Neural crest cell (in vitro differentiated cells): ENCODE results near the gene TYK2. TPM values are rescaled to one million over a fixed set of nuclear protein-coding genes. Genes with fewer than 3 reads are reported as not detected.
"Not testable (repeated sequence)": the region's sequence is repeated elsewhere in the genome, so short reads cannot be mapped to it uniquely, and the experiment has no call there.

Source experiments
- DNase-seq: peaks from one replicate; pipeline ENCODE4 v3.0.0; 2021; ENCODE audit warnings: low read depth, mixed read lengths, low spot score
- H3K27ac Mint-ChIP-seq: one replicate; pipeline ENCODE4 v1.8.0; 2021; ENCODE audit warnings: mild to moderate bottlenecking, mixed read lengths; ENCODE audit not compliant: unreplicated experiment
- H3K27me3 Mint-ChIP-seq: 2 replicates; pipeline ENCODE4 v1.8.0; 2021; ENCODE audit warnings: low read depth, mild to moderate bottlenecking, mixed read lengths
- H3K36me3 Mint-ChIP-seq: 2 replicates; pipeline ENCODE4 v1.8.0; 2021; ENCODE audit warnings: low read depth, mild to moderate bottlenecking, mixed read lengths
- H3K4me1 Mint-ChIP-seq: 2 replicates; pipeline ENCODE4 v1.8.0; 2021; ENCODE audit warnings: mixed read lengths
- H3K4me3 Mint-ChIP-seq: one replicate; pipeline ENCODE4 v1.8.0; 2021; ENCODE audit warnings: mild to moderate bottlenecking, mixed read lengths
- H3K9me3 Mint-ChIP-seq: 2 replicates; pipeline ENCODE4 v1.8.0; 2021; ENCODE audit warnings: mixed read lengths
- CTCF ChIP-seq: fragments of 200-600 bp; sonication (generic); conservative IDR thresholded peaks from 2 replicates; pipeline ENCODE4 v1.5.0; 2021; ENCODE audit warnings: antibody characterized with exemption, mild to moderate bottlenecking
- total RNA-seq: library from RNA; stranded (reverse); gene quantifications from 2 replicates; pipeline ENCODE4 v1.2.1, GENCODE V29; 2021

TYK2 gene
- total RNA-seq, 1 donor from 2014 or later = 103 TPM

GRCh38 chr19:10378124-10378523, 2.2 kb downstream of the TYK2 start:
- H3K4me3 Mint-ChIP-seq = peak overlapping the region; percentile 19
- H3K27ac Mint-ChIP-seq = no peak overlapping the region

GRCh38 chr19:10377140-10377640, 3.2 kb downstream of the TYK2 start:
- DNase-seq, H3K27ac Mint-ChIP-seq, H3K27me3 Mint-ChIP-seq, H3K9me3 Mint-ChIP-seq: not testable (repeated sequence)
- H3K36me3 Mint-ChIP-seq = peaks cover 15% of the 10 kb centered on the region
- peak overlapping the region; percentile 47 for H3K4me3 Mint-ChIP-seq
- H3K4me1 Mint-ChIP-seq = peaks cover 18% of the 10 kb centered on the region

More at GRCh38 chr19:10378124-10378523, 2.2 kb downstream of the TYK2 start:
- H3K36me3 Mint-ChIP-seq = peaks cover 15% of the 10 kb centered on the region
- peaks cover 18% of the 10 kb centered on the region for H3K4me1 Mint-ChIP-seq
- no peak for DNase-seq
- no peaks in the 10 kb centered on the region for H3K9me3 Mint-ChIP-seq
- H3K27me3 Mint-ChIP-seq = no peaks in the 10 kb centered on the region
- TF ChIP-seq CTCF = no peak

- Mint-ChIP-seq H3K4me1 (peaks cover 6% of the 10 kb centered on the region), H3K27ac (no peak overlapping the region), H3K4me3 (no peak overlapping the region), H3K36me3 (peaks cover 12% of the 10 kb centered on the region), H3K27me3 (no peaks in the 10 kb centered on the region), H3K9me3 (no peaks in the 10 kb centered on the region)
- no peak for DNase-seq
- TF ChIP-seq CTCF = no peak
Observed at GRCh38 chr19:10374931-10375330, 5.4 kb downstream of the TYK2 start.

- Mint-ChIP-seq H3K9me3 (no peaks in the 10 kb centered on the region), H3K4me1 (no peaks in the 10 kb centered on the region), H3K27ac (no peak overlapping the region), H3K36me3 (peaks cover 21% of the 10 kb centered on the region), H3K27me3 (no peaks in the 10 kb centered on the region), H3K4me3 (no peak overlapping the region)
- DNase-seq = no peak
- TF ChIP-seq CTCF = no peak
Observed at GRCh38 chr19:10372690-10373089, 7.7 kb downstream of the TYK2 start.

GRCh38 chr19:10368101-10368803, 12.1 kb downstream of the TYK2 start:
- no peak overlapping the region for H3K4me3 Mint-ChIP-seq
- H3K27me3 Mint-ChIP-seq = no peaks in the 10 kb centered on the region
- H3K36me3 Mint-ChIP-seq = peaks cover 22% of the 10 kb centered on the region
- no peak overlapping the region for H3K27ac Mint-ChIP-seq
- H3K4me1 Mint-ChIP-seq = no peaks in the 10 kb centered on the region
- TF ChIP-seq CTCF = no peak
- DNase-seq = no peak
- H3K9me3 Mint-ChIP-seq = no peaks in the 10 kb centered on the region

GRCh38 chr19:10366950-10367512, 13.3 kb downstream of the TYK2 start:
- not testable (repeated sequence) for DNase-seq, H3K4me1 Mint-ChIP-seq, H3K27ac Mint-ChIP-seq, H3K9me3 Mint-ChIP-seq, H3K27me3 Mint-ChIP-seq, H3K4me3 Mint-ChIP-seq
- H3K36me3 Mint-ChIP-seq = peaks cover 22% of the 10 kb centered on the region
